K562 (cell line): ENCODE data around the gene NSRP1. TPM values are rescaled to one million over a fixed set of nuclear protein-coding genes. Genes with fewer than 3 reads are reported as not detected.
"Not testable (repeated sequence)": the region's sequence is repeated elsewhere in the genome, so short reads cannot be mapped to it uniquely, and the experiment has no call there.

Experiments used
- ATAC-seq: fragments of 200-7000 bp; cut with Tn5 transposase; 3 replicates; pipeline ENCODE4 v1.9.1; 2020; ENCODE audit warnings: moderate library complexity
- BruUV-seq: library from RNA; stranded (reverse); fragments of 400-500 nt; replicated peaks from 2 replicates; lab custom pipeline; 2021; lab: Mats Ljungman, UMichigan
- CTCF ChIA-PET: fragments of 300-600 bp; formaldehyde crosslinking; extraction: SDS; loops from one replicate; lab custom pipeline; 2021; ENCODE audit warnings: low intra/inter-chr PET ratio; lab: Yijun Ruan, JAX
- POLR2A ChIA-PET: fragments of 300-600, 350-650 bp; sonication (Branson Sonifier 250); formaldehyde crosslinking; extraction: SDS; loops from one replicate; lab custom pipeline; 2021; ENCODE audit warnings: antibody characterized with exemption, inconsistent platforms; lab: Yijun Ruan, JAX
- DNase-seq, 4 experiments: peaks; one replicate each; pipeline versions ENCODE4 v3.0.0 to v3.0.0-alpha.2; 2011 to 2018; ENCODE audit warnings: low spot score in 3 of 4, mixed read lengths in 3 of 4; ENCODE audit errors: extremely low read depth in 1 of 4
- FAIRE-seq: peaks from 2 replicates; lab custom pipeline; 2011; peaks lifted over from hg19 to GRCh38; lab: Jason Lieb, UNC
- H2AFZ ChIP-seq: 2 replicates; pipeline ENCODE4 v1.6.0; 2011; ENCODE audit warnings: low read depth, low read length, control low read depth, inconsistent platforms
- H3K27ac ChIP-seq: fragments of 200-600 bp; 3 replicates; pipeline ENCODE4 v1.8.0; 2011; ENCODE audit warnings: low read depth, mild to moderate bottlenecking, control low read depth, inconsistent platforms, low read length, moderate library complexity, mixed read lengths; ENCODE audit errors: extremely low read depth
- H3K27me3 ChIP-seq, 2 experiments: fragments of 300-600 bp in 1 of 2; 2 replicates in 1 of 2; 3 replicates in 1 of 2; pipeline versions ENCODE4 v1.6.0 to v1.8.0; 2011; ENCODE audit warnings: inconsistent platforms in 2 of 2, low read length in 2 of 2, mild to moderate bottlenecking in 1 of 2, mixed read lengths in 1 of 2, moderate library complexity in 1 of 2; ENCODE audit not compliant: control insufficient read depth in 2 of 2, insufficient read depth in 2 of 2
- H3K36me3 ChIP-seq: fragments of 300-600 bp; 3 replicates; pipeline ENCODE4 v1.8.0; 2011; ENCODE audit warnings: mild to moderate bottlenecking, low read length, inconsistent platforms; ENCODE audit not compliant: control insufficient read depth, insufficient read depth
- H3K4me1 ChIP-seq, 2 experiments: fragments of 200-600 bp in 1 of 2; replicated peaks in 1 of 2; 2 replicates in 1 of 2; 3 replicates in 1 of 2; pipeline versions ENCODE4 v1.5.1 to v1.8.0; 2011; ENCODE audit warnings: inconsistent platforms in 2 of 2, low read length in 2 of 2, mild to moderate bottlenecking in 1 of 2, mixed read lengths in 1 of 2, moderate library complexity in 1 of 2; ENCODE audit not compliant: control insufficient read depth in 2 of 2, insufficient read depth in 2 of 2
- H3K4me2 ChIP-seq: 2 replicates; pipeline ENCODE4 v1.6.1; 2011; ENCODE audit warnings: low read length, control low read depth, inconsistent platforms, mixed read lengths; ENCODE audit not compliant: insufficient read depth
- H3K4me3 ChIP-seq: fragments of 200-600 bp; sonication (generic), shearing (Covaris generic); 2 replicates; pipeline ENCODE4 v1.5.1; 2016; ENCODE audit warnings: control low read depth, inconsistent platforms
- H3K79me2 ChIP-seq: fragments of 200-600 bp; 3 replicates; pipeline ENCODE4 v1.8.0; 2011; ENCODE audit warnings: low read length, inconsistent platforms; ENCODE audit not compliant: control insufficient read depth, insufficient read depth
- H3K9ac ChIP-seq, 2 experiments: 2 replicates each; pipeline versions ENCODE4 v1.6.0 to v1.6.1; 2011; ENCODE audit warnings: low read depth in 2 of 2, low read length in 2 of 2, control low read depth in 1 of 2, inconsistent platforms in 1 of 2, mild to moderate bottlenecking in 1 of 2, mixed read lengths in 1 of 2; ENCODE audit not compliant: insufficient read depth in 1 of 2
- H3K9me1 ChIP-seq: one replicate; pipeline ENCODE4 v1.6.0; 2011; ENCODE audit warnings: inconsistent platforms, mild to moderate bottlenecking, low read length, moderate library complexity; ENCODE audit not compliant: control insufficient read depth, insufficient read depth
- H3K9me3 ChIP-seq: replicated peaks from 2 replicates; pipeline ENCODE4 v1.5.1; 2011; ENCODE audit warnings: low read depth, low read length, inconsistent platforms; ENCODE audit not compliant: control insufficient read depth, insufficient read depth
- H4K20me1 ChIP-seq: replicated peaks from 2 replicates; pipeline ENCODE4 v1.6.1; 2011; ENCODE audit warnings: low read length, inconsistent platforms, mixed read lengths; ENCODE audit not compliant: control insufficient read depth, insufficient read depth
- ARID1B ChIP-seq: fragments of 450-650 bp; IDR thresholded peaks from 2 replicates; pipeline ENCODE4 v1.6.1; 2016; ENCODE audit warnings: antibody characterized with exemption, mild to moderate bottlenecking, inconsistent platforms
- ATF3 ChIP-seq, 2 experiments: fragments of 450-650 bp in 1 of 2; sonication (generic) in 1 of 2; formaldehyde crosslinking in 1 of 2; IDR thresholded peaks in 1 of 2; conservative IDR thresholded peaks in 1 of 2; 2 replicates each; pipeline versions ENCODE4 v1.6.1 to v1.8.1; 2016 to 2023; ENCODE audit warnings: mild to moderate bottlenecking in 2 of 2, moderate library complexity in 2 of 2, inconsistent platforms in 1 of 2, missing genetic modification reagents in 1 of 2
- CBFA2T2 ChIP-seq: fragments of 450-650 bp; conservative IDR thresholded peaks from 2 replicates; pipeline ENCODE4 v1.6.1; 2017; ENCODE audit warnings: mild to moderate bottlenecking
- CBFA2T3 ChIP-seq: fragments of 450-650 bp; IDR thresholded peaks from 2 replicates; pipeline ENCODE4 v1.6.1; 2017
- KDM1A ChIP-seq, 2 experiments: fragments of 450-650 bp; IDR thresholded peaks; 2 replicates each; pipeline ENCODE4 v1.6.1; 2016; ENCODE audit warnings: mild to moderate bottlenecking in 2 of 2
- POLR2AphosphoS5 ChIP-seq: IDR thresholded peaks from 2 replicates; pipeline ENCODE4 v1.6.1; 2011; ENCODE audit warnings: mild to moderate bottlenecking, low read depth, low read length, moderate library complexity; ENCODE audit not compliant: control insufficient read depth, insufficient read depth
- ZFP1 ChIP-seq: fragments of 450-650 bp; formaldehyde crosslinking; IDR thresholded peaks from 2 replicates; pipeline ENCODE4 v1.4.0; 2020; ENCODE audit warnings: mild to moderate bottlenecking, mixed read lengths
- WGBS: fragments of 100-300 bp; shearing (Covaris generic); methylation state at CpG from one replicate; pipeline ENCODE4 v1.1.6; 2016; ENCODE audit warnings: low coverage, mixed read lengths; ENCODE audit not compliant: insufficient coverage; ENCODE audit errors: missing lambda C conversion rate; 5-methylcytosine and 5-hydroxymethylcytosine counted together
- in situ Hi-C: fragments of 300-500 bp; cut with MboI; formaldehyde crosslinking; loops from 4 replicates; pipeline ENCODE4 v1.15.0; 2018; ENCODE audit warnings: inconsistent platforms, mixed read lengths
- intact Hi-C: fragments of 100-400 bp; cut with micrococcal nuclease; formaldehyde crosslinking; loops from 2 replicates; pipeline ENCODE4 v1.14.2; 2022
- polyA plus RNA-seq, 8 experiments: library from polyadenylated mRNA; depleted of rRNA in 4 of 8; stranded (reverse) in 5 of 8; unstranded in 3 of 8; fragments of >200 nt; fragmentation: Nextera tagmentation in 2 of 8; fragmentation: Illumina TruSeq in 1 of 8; extraction: Ambion mirVana in 2 of 8; extraction: Trizol in 1 of 8; gene quantifications; 2 replicates each; pipeline versions ENCODE4 v1.2.1 to v1.2.3, GENCODE V29; 2011 to 2014; ENCODE audit warnings: inconsistent platforms in 1 of 8, missing spikeins in 1 of 8
- total RNA-seq, 7 experiments: library from RNA; depleted of rRNA in 6 of 7; stranded (reverse); fragments of >200 nt in 6 of 7; fragmentation: Illumina TruSeq in 2 of 7; extraction: Trizol in 2 of 7; gene quantifications; 2 replicates each; pipeline versions ENCODE4 v1.2.1 to v1.2.3, GENCODE V29; 2011 to 2021; ENCODE audit warnings: low replicate concordance in 1 of 7

NSRP1 gene
- total and polyA plus RNA-seq, 9 of the 15 experiments (the other 6 are each of a cell fraction or from before 2014, with no cell fraction given) = 18.4 to 68.6 (median 32.7) TPM

- TF ChIP-seq CBFA2T2 (peak; percentile 27; the same call in 1 of the 2 replicates), ZFP1 (no peak), ATF3 (IDR thresholded peaks at IDR 0.05) (0 out of 2 replicates have a peak, but pooled peaks have one; percentile 7), ATF3 (CRISPR knock-in tag; conservative IDR thresholded peaks at IDR 0.05) (no peak), CBFA2T3 (peak; percentile 47)
- Histone ChIP-seq H3K9ac (no peak overlapping the region), H3K27me3 (no peaks in the 10 kb centered on the region), H4K20me1 (no peaks in the 10 kb centered on the region), H3K4me1 (peaks cover 0 to 3% of the 10 kb centered on the region in 2 experiments; a peak in 1 of 5 replicates), H3K9me3 (no peaks in the 10 kb centered on the region), H3K4me2 (no peak overlapping the region), H3K36me3 (peaks cover 64% of the 10 kb centered on the region; the same call in 2 of the 3 replicates), H3K27ac (peak overlapping the region; percentile 4; the same call in 1 of the 3 replicates), H3K79me2 (peaks cover 70% of the 10 kb centered on the region), H3K4me3 (no peak overlapping the region), H2AFZ (no peak overlapping the region), H3K9me1 (no peaks in the 10 kb centered on the region)
- intact Hi-C loops (no loop called here), in situ Hi-C loops (no loop called here)
- BruUV-seq = no TSS peak
- CTCF ChIA-PET = no interaction called here
- POLR2A ChIA-PET = no interaction called here
- WGBS = 58% methylated on average over 3 of the region's 3 CpGs
- peak; percentile 54 for FAIRE-seq
- ATAC-seq = peak; percentile 75
- peak in 2 of 4 experiments; percentile 15 to 18 for DNase-seq
Measured at GRCh38 chr17:30137158-30137557, 20.5 kb downstream of the NSRP1 start.

- H3K27me3 ChIP-seq, H3K9me3 ChIP-seq, H3K27ac ChIP-seq, FAIRE-seq, H3K9me1 ChIP-seq, in situ Hi-C loops, BruUV-seq, H3K4me1 ChIP-seq, H3K4me3 ChIP-seq, H4K20me1 ChIP-seq, H3K4me2 ChIP-seq, CTCF ChIA-PET, H2AFZ ChIP-seq, intact Hi-C loops, H3K9ac ChIP-seq: not testable (repeated sequence)
- DNase-seq (peak in 1 of 4 experiments; percentile 38), ATAC-seq (peak; percentile 45; the same call in 1 of the 3 replicates)
- Histone ChIP-seq H3K79me2 (peaks cover 64% of the 10 kb centered on the region), H3K36me3 (peaks cover 39% of the 10 kb centered on the region; the same call in 1 of the 3 replicates)
- POLR2A ChIA-PET = interaction anchor here (0.6 to 0.7 kb wide), 2 partner anchors 96 to 525 kb away, joined by 3 read pairs; partner anchors contain the start of gene CORO6
- TF ChIP-seq ARID1B (peak; percentile 54; the same call in 1 of the 2 replicates), CBFA2T3 (peak; percentile 53), POLR2AphosphoS5 (peak; percentile 32; the same call in 1 of the 2 replicates), KDM1A (IDR thresholded peaks at IDR 0.05) (peak in 1 of 2 experiments; percentile 37; a peak in 1 of 4 replicates)
- 57% methylated on average over 6 of the region's 6 CpGs for WGBS
Measured at GRCh38 chr17:30147860-30148259, 31.2 kb downstream of the NSRP1 start.
